UCSD-AML1 (cell line): ENCODE results near the gene HINT2.

Experiments
- DNase-seq: peaks from one replicate; lab custom pipeline; 2025; ENCODE audit not compliant: unreplicated experiment; lab: John Stamatoyannopoulos, UW

The HINT2 gene

DNA sequence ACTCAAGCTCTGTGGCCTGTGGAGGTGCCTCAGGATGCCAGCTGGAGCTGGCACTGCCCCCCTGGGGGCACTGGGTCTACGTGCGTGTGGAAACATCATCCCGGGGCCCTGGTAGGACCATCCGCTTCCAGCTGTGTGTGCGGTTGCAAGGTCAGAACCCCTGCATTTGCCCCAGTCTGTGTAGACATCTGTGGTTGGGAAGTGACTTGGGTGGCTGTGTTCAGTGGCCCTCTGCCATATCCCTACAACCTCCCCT, 26.7 kb upstream of the HINT2 start:
- no peak for DNase-seq

DNA sequence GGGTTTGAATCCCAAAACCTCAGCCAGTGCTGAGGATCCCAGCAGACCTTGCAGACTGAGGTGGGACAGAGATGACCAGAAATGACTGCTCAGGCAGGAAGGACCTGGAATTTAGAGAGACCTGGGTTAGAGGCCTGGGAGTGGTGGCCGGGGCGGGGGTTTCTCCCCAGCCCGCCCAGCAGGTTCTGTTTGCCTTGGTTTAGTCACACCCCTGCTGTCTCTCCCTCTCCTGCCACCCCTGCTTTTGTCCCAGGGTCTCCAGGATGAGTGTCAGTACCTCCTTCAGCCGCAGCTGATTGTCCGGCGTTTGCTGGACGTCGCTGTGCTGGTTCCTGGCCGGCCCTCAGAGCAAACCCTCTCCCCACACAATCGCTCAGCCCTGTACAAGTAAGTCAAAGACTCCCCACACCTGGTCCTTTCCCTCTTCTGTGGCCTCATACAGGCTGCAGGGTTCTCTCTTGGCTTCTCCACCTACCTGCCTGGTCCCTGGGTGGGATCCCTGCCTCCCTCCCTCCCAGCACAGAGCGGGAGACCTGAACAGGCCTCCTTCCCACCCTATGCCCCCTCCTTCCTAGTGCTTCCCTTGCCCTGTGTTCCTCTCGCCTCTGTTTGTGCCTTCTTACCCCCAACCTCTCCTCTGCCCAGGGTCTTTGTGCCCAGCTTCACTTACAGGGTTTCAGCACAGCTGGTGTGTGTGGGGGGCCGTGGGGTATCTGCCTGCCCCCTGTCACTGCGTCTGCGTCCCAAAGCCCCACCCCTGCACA, 26.2 kb upstream of the HINT2 start:
- DNase-seq, result no peak

DNA sequence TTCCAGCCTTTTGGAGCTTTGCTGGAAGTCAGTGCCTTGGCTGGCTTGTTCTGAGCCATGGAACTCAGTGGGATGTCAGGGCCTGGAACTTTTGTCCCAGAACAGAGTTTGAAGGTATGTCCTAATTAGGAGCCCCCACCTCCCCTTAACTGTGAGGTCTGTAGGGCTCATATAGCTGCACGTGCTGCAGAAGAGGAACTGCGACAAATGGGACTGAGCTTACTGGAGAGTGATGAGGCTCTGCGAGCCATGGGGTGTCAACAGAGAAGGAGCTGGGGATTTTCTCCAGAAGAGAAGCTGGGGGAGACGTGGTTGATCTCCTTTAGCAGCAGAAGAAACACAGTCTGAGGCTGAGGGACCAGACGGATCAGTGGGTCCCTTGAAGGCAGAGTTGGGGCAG, 25.1 kb upstream of the HINT2 start:
- DNase-seq, result no peak

DNA sequence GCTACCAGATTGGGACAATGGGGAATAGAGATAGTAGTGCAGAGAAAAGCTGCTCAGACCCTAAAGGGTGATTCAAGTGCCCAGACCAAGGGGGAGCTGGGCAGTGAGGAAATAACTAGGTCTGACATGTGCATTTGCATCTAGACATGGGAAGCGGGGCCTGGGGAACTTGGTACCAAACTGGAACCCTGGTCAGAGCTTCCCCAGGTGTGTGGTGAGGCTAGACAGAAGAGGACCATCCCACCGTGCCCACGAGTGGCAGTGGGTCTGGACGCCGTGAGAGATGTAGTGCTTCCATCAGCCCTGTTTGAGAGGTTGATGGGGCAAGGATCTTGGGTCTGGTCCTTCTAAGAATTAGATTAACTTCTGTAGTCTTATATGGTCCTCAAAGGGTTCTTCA, 21.8 kb upstream of the HINT2 start:
- DNase-seq, result no peak

DNA sequence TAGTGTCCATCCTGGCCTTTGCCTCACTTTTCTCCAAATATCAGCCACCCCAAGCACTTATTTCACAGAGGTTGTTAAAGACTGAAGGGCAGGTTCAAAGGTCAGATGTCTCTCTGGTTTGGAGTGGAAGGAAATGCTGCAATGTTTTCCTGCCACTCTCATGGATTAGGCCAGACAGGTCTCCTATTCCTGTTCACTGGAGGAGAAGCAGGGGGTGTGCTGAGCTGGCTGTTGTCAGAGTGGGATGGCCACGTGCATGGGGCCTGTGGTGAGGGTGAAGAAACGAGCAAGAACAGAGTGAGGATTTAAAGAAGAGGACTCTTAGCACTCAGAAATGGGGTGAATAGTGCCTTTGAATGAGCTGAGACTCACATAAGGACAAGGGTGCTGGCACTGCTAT, 20.9 kb upstream of the HINT2 start:
- no peak for DNase-seq

DNA sequence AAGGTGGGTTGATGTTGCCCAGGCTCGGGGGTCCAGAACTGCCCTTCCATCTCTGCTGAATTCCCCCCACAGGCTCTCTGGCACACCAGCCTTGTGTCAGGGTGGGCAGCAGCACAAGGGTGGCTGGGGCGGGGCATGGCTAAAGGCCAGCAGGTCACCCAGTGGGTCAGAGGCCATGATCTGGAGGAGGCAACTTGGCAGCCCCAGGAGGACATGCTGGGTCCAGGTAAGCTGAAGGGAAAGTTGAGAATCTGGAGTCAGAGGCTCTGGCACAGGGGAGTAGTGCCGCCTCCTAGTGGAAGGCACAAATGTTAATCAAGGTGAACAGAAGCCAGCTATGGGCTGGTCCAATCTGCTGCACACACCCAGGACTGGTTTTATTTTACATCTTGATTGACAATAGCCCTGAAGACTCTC, 20.4 kb upstream of the HINT2 start:
- DNase-seq, result no peak

DNA sequence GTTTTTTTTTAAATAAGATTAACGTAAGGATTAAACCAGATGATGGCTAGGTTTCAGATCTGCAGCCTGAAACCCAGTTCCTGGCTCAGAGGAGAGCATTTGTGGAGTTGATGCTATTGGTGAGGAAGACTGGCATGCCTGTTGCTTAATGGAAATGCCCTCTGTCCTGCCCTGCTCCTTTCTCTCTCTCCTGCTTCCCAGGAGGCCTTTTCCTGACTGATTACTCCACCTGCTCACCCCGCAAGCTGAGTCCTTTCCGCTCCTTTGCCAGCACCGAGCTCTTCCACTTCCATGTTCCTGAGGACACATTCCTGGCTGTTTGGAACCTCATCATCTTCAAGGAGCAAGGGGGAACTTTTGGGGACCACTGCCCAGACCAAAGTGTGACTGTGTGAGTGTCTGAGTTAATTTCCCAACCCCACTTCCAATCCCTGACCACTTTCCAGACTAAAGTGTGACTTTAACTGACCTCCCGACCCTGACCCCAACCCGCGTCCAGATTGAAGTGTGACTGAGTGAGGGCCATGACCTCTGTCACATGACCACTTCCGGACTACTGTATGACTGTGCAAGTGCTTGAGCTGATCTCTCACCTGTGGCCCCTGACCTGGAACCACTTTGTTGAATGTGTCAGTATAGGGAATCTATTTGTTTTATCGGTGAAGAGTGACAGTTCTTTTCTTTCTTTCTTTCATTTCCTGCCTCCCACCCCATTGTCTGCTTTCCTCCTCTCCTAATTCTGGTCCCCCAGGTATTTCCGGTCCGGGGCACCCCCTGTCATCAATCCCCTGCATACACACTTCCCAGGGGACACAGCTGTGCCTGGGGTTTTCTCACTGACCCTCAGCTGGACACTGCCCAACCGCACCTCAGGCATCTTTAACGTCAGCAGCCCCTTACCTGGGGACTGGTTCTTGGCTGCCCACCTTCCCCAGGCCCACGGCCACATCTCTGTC, 19.7 kb upstream of the HINT2 start:
- no peak for DNase-seq

DNA sequence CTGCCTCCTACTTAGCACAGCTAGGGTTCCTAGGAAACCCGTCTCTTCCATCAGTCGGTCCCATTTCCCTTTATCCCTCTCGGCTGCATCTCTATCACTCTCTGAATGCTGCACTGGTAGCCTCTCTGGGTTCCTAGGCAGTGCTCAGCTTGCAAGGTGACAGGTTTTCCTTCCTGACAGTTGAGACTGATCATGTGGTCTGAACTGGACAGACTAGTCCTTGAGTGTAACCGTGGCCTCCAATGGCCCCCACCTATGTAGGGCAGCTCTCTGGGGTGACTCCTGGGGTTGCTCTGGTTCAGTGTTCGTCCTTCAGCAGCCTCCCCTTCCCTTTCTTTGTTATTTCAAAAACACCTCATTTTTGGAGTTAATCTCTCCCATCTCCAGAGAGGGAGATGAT, 18.0 kb upstream of the HINT2 start:
- DNase-seq, result no peak

DNA sequence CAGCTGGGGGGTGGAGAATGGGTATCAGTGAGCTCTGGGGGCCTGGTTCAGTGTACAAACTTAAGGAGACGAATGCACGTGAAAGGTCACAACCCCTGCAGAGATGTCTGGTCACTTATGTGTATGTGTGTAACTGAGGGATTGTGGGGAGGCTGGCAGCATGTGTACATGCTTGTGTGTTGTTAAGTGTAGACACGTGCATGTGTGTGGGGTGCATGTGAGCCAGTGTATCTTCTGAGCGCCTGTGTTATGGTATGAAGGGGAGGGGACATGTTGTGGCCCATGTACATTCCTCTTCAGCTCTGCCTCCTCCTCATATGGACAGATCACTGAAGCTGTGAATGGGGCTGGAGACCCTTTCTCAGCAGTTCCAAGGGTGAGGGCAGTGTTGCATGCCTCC, 16.2 kb upstream of the HINT2 start:
- DNase-seq, result no peak

DNA sequence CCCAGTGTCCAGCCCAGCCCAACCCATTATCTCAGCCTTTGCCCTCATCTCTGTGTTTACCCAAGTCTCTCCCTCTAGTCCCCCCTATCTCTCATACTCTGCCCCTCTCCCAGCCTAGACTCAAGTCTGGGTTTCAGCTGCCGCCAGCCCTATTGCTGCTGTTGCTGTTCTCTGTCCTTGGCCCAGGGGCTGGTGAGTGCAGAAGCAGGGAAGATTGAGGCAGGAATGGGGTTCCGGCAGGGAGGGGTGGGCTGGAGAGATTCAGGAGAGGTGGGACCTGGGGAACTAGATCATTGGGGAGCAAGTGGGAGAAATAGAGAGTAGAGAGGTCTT, 14.9 kb upstream of the HINT2 start:
- no peak for DNase-seq

DNA sequence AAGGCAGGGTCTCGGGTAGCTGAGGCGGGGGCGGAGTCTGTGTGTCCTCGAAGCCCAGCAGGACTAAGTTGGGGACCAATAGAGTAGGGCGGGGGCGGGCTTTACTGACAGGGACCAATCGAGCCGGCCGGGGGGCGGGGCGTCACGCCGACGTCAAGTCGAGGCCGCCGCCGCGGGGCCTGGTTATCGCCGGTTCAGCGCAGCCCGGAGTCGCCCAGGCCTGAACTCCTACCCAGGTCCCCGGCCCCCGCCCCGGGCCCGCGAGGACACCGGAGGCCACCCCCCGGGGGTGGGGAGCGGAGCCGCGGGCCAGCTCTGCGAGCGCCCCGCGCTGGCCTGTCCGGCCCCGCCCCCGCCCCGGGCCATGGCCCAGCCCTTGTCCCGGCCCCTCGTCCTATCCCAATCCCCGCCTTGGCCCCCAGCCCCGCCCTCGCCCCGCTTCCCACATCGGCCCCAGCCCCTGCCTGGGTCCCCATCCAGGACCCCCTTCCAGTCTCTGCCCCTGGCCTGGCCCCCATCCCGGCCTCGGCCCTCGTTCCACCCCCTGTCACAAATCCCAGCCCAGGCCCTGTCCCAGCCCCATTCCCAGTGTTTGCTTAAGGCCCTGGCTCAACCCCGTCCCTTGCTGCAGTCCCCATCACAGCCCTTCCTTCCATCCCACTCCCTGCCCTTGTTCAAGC, 14.4 kb upstream of the HINT2 start, which contains the start of gene TMEM8B:
Gene TMEM8B, plus strand, starts transcription at position 145 of the 680 bp plus-strand sequence. Its CDS starts 220 bp downstream, at position 365.
- peak; percentile 89 for DNase-seq

DNA sequence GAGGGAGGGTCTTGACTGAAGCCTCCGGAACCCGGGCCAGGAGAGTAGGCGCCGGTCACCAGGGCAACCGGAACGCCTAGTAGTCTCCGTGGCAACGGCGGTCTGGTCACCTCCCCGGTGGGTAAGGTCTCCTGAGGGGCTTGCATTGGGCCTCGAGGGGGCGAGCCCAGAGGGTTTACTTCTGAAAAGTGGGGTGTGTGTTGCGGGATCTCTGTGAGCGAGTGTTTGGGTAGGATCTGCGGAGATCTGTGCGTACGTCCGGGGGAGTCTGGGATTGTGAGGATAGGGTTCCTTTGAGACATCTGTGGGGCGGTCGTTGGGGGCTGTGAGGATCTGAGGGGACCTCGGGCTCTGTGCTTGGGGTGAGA, 13.9 kb upstream of the HINT2 start, which contains the start of gene FAM221B:
Gene FAM221B, minus strand, starts transcription at position 17 of the 368 bp plus-strand sequence. CDS start 2,571 bp downstream, outside the sequence.
- peak; percentile 46 for DNase-seq

DNA sequence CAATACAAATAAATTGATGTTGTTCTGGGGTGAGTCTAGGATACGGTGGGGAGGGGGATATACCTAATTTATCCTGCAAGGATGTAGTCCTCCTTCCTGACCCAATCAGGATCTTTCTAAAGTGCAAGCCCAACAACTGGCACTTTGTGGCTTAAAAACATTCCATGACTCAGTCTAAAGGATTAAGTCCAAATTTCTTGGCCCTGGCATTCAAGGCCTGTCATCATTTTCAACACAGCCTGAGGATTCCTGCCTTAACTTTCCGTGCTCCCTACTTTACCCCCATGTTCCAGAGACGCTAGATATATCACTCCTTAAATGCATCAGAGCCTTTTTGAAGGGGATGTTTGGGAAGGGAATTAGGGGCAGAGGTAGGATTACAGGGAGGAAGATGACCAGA, 12.6 kb upstream of the HINT2 start:
- no peak for DNase-seq

DNA sequence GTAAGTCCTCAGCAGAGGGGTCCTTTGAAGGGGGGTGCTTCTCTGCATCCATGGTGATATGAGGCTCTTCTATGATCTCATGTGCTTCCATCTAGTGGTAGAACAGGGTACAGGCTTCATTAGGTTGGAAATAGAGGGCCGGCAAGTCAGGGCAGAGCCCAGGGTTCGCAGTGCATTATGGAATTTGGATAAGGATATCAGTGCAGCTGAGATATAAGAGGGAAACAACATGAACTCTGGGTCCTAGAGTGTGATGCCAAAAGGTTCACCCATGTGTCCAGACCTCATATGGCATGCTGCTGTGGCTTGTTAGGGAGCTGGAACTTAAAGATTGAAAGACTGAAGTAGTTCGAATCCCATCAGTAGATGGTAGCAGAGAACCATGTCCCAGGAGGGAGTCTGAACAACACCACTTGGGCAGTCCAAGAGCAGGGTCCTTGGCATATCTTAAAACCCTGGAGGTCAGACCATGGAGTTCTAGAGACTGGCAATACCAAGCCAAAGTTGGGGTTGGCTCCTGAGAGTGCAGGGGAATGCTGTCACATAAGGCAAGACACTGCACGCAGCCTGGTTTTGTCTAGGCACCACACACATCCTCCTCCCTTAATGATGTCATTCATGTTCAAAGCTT, 11.3 kb upstream of the HINT2 start:
- peak; percentile 41 for DNase-seq

DNA sequence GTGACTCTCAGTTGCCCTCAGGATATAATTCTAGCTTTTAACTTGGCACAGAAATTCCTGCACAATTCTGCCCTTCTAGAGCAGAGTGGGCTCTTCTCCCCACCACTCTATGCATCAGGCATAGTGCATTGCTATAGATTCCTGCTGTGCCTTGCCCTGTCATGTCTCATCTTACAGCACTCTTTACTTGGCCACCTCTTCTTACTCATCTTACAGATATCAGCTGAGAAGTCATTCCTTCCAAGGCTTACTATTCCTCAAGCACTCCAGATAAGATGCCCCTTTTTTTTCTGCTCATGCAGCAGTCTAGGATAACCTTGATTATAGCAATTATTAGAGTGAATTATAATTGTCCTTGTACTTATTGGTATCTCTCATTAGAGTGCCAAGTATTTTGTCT, 8.1 kb upstream of the HINT2 start:
- DNase-seq, result no peak

DNA sequence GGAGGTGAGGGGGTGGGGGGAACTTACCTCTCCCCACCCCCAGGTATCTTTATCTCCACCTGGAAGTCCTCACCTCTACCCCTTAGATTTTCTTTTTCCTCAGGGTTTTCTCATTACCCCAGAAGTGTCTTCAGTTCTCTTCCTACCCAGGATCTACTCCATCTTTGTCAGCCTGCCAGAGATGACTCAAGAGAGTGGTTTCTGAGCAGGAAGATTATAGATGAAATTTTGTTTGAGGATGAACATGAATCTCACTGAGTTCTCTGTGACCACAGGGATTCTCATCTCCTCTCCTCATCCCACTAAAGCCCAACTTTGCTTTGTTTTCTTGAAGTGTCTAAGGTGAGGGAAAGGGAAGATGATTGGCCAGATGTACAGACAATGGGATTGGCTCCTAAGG, 5.2 kb upstream of the HINT2 start:
- no peak for DNase-seq

DNA sequence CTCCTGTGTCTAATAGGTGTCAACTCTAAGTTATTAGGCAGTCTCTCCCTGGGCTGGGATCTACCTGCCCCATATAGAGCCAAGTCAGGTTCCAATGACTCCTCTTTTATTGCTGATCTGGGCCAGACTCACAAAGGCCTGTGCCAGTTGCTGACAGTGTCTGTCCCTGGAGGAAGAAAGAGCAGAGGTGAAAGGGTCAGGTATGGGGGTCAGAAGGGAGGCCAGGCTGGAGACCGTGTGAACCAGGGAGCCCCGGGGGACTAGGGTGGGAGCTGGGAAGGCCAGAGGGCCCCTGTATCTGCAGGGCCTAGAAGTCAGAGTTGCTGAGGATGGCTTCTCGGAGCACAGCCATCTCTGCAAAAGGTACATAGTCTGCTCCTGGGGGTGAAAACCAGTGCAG, 3.5 kb upstream of the HINT2 start:
- no peak for DNase-seq

DNA sequence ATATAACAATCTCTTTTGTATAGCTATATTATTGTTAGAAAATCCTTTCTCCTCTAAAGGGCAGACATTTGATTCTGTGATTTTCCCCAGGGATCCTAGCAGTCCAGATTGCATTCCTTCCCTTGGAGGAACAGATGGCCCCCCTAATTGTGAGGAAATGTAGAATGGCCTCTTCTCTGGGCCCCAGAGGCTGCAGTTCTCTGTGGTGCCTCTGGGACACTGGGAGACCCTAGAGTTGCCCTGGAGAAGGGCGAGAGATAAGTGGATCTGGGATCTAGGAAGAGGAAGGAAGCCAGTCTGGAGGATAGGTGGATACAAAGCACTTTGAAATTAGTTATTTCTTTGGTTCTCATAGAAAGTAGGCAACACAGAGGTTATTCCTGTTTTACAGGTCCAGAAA, 1.9 kb upstream of the HINT2 start:
- DNase-seq, result no peak

DNA sequence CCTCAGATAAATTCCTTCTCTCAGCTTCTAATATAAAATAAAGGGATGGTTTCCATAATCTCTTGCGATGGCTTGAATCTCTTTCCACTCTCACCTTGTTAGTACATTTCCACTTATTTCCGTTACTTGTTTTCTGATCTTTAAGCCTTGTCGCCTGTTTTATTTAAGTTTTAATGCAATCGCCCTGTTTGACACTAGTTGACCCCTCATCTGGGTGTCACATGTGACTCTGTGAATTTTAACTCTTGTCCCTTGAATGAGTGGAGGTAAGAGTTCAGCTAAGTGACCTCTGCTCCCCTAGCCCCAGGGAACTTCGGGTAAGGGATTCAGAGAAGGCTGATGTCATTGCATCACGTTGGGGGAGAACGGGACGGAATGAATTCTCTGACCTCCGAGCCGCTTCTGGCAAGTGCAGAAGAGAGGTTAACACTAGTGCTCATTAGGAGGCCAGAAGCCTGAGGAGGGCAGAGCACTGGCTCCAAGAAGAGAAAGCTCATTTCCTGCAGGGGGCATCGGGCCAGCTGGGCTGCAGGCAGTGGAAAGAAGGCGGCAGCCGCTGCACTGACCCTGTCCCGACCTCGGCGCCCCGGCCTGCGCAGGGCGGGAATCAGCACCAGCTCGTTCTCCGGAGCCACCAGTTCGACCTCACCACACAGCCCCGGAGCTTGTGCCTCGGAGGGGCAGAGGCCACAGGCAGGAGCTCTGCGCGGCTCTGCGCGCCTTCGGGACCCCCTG, 569 bp downstream of the HINT2 start:
- peak; percentile 68 for DNase-seq

DNA sequence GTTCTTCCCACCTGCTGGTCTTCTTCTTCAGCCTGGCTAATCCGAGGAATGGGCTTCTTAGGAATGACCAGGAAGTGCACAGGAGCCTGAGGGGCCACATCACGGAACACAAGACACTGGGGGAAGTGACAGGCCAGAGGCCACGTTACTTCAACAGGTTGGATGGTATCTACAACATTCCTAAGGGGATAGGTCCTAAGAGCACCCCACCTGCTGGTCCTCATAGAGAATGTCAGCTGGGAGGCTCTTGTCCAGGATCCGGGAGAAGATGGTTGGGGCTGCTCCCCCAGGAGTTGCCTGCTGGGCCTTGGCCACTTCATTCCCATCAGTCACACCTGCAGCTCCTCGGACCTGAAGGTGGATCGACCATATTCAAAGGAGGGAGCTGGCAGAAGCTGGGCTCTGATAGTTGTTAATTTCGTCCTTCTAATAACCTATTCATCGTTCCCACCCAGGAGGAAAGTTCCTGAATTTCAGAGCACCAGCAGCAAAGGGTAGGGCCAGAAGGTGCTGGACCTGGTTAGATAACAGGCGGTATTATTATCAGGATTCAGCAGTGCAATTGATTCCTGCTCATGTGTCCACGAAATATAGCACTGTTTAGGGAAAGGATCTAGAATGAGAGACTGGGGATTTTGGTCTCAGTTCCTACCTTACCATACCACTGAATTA, 1.3 kb downstream of the HINT2 start:
- DNase-seq, result no peak
